GM19025 (cell line): ENCODE results near the gene PIGM.
A peak's percentile ranks its signal among the peaks of the same experiment; 100 is the strongest.

Experiments used
- ATAC-seq: cut with Tn5 transposase; IDR thresholded peaks from one replicate; pipeline ENCODE4 v1.9.1; 2021; ENCODE audit warnings: mild to moderate bottlenecking, low read depth, moderate library complexity; ENCODE audit not compliant: unreplicated experiment

The PIGM gene

GRCh38 chr1:160031365-160032164 is at the start of gene PIGM:
Gene PIGM (minus strand): TSS chr1:160031990. CDS start chr1:160031739, 251 bp downstream.
- peak; percentile 92 for ATAC-seq

GRCh38 chr1:160081261-160081936 is 49.6 kb upstream of the PIGM start, which contains the start of gene KCNJ9:
Gene KCNJ9 (plus strand): TSS chr1:160081538. CDS start chr1:160084031, 2,493 bp downstream.
- ATAC-seq = no peak

- no peak for ATAC-seq
Measured at GRCh38 chr1:160080381-160081100, 48.8 kb upstream of the PIGM start.

GRCh38 chr1:160079448-160079847 is 47.7 kb upstream of the PIGM start:
- ATAC-seq = no peak

- ATAC-seq = peak; percentile 49
Measured at GRCh38 chr1:160078512-160079195, 46.9 kb upstream of the PIGM start.

GRCh38 chr1:160077486-160077885 is 45.7 kb upstream of the PIGM start:
- ATAC-seq = no peak

GRCh38 chr1:160076295-160076694 is 44.5 kb upstream of the PIGM start:
- no peak for ATAC-seq

GRCh38 chr1:160075836-160076235 is 44.0 kb upstream of the PIGM start:
- no peak for ATAC-seq

- ATAC-seq = no peak
Measured at GRCh38 chr1:160074865-160075264, 43.1 kb upstream of the PIGM start.

- ATAC-seq = no peak
Measured at GRCh38 chr1:160071289-160071688, 39.5 kb upstream of the PIGM start.

GRCh38 chr1:160070243-160071163 is 38.7 kb upstream of the PIGM start:
- no peak for ATAC-seq

GRCh38 chr1:160069460-160070231 is 37.9 kb upstream of the PIGM start, which contains the start of gene KCNJ10:
Gene KCNJ10 (minus strand): TSS chr1:160070160. CDS start chr1:160042532, 27,628 bp downstream.
- ATAC-seq = no peak

- no peak for ATAC-seq
Measured at GRCh38 chr1:160068225-160068624, 36.4 kb upstream of the PIGM start.

GRCh38 chr1:160066829-160067745 is 35.3 kb upstream of the PIGM start:
- ATAC-seq = no peak

- ATAC-seq = no peak
Measured at GRCh38 chr1:160064746-160065145, 33.0 kb upstream of the PIGM start.

- ATAC-seq = no peak
Measured at GRCh38 chr1:160064164-160064563, 32.4 kb upstream of the PIGM start.

- ATAC-seq = no peak
Measured at GRCh38 chr1:160063176-160063575, 31.4 kb upstream of the PIGM start.

GRCh38 chr1:160062230-160062532 is 30.4 kb upstream of the PIGM start:
- no peak for ATAC-seq
